ENCODE results near the gene HNRNPA0.

The HNRNPA0 gene

GRCh38 chr5:137695651-137696428 lies 58.3 kb downstream of the HNRNPA0 start:
- no peak for TF ChIP-seq CTCF (IDR thresholded peaks at IDR 0.05; ENCODE audit: low read depth, low read length)

More at GRCh38 chr5:137695651-137696428, 58.3 kb downstream of the HNRNPA0 start:
- DNase-seq (ENCODE audit: low read depth, low spot score), result no peak
- H3K4me3 ChIP-seq (ENCODE audit: low read depth, low read length), result no peak overlapping the region
- in situ Hi-C loops (cut with HindIII; ENCODE audit: low sequenced_read_pairs), result no loop called here
